Activated T-helper 2 cell treated with anti-CD3 and anti-CD28 coated beads, Interferon-gamma antibody, Interleukin-2, Interleukin-4, amounts not matched to agents 10 μg/mL and 5 μg/mL and 100 μg/mL, durations not matched to agents 14 hours and 24 hours and 36 hours (primary cell): ENCODE results near the gene PPIC. TPM values are rescaled to one million over a fixed set of nuclear protein-coding genes. Genes with fewer than 3 reads are reported as not detected.
A peak's percentile ranks its signal among the peaks of the same experiment; 100 is the strongest.

Experiments
- DNase-seq: peaks from one replicate; pipeline ENCODE4 v3.0.0; 2021; ENCODE audit warnings: low spot score
- H3K27ac Mint-ChIP-seq: one replicate; pipeline ENCODE4 v1.8.0; 2021; ENCODE audit warnings: mixed read lengths
- H3K27me3 Mint-ChIP-seq: one replicate; pipeline ENCODE4 v1.8.0; 2021; ENCODE audit warnings: low read depth, mixed read lengths
- H3K36me3 Mint-ChIP-seq: one replicate; pipeline ENCODE4 v1.8.0; 2021; ENCODE audit warnings: low read depth, mixed read lengths
- H3K4me1 Mint-ChIP-seq: one replicate; pipeline ENCODE4 v1.8.0; 2021; ENCODE audit warnings: low read depth, mixed read lengths
- H3K4me3 Mint-ChIP-seq: one replicate; pipeline ENCODE4 v1.8.0; 2021; ENCODE audit warnings: low read depth, mild to moderate bottlenecking, moderate library complexity, mixed read lengths
- H3K9me3 Mint-ChIP-seq: one replicate; pipeline ENCODE4 v1.8.0; 2021; ENCODE audit warnings: mixed read lengths
- intact Hi-C: fragments of 100-400 bp; cut with micrococcal nuclease; formaldehyde crosslinking; loops from one replicate; pipeline ENCODE4 v1.15.1; 2023
- total RNA-seq: library from RNA; stranded (reverse); gene quantifications from 2 replicates; pipeline ENCODE4 v1.2.3, GENCODE V29; 2022

Gene PPIC
- not detected in 2 replicates for total RNA-seq

DNA sequence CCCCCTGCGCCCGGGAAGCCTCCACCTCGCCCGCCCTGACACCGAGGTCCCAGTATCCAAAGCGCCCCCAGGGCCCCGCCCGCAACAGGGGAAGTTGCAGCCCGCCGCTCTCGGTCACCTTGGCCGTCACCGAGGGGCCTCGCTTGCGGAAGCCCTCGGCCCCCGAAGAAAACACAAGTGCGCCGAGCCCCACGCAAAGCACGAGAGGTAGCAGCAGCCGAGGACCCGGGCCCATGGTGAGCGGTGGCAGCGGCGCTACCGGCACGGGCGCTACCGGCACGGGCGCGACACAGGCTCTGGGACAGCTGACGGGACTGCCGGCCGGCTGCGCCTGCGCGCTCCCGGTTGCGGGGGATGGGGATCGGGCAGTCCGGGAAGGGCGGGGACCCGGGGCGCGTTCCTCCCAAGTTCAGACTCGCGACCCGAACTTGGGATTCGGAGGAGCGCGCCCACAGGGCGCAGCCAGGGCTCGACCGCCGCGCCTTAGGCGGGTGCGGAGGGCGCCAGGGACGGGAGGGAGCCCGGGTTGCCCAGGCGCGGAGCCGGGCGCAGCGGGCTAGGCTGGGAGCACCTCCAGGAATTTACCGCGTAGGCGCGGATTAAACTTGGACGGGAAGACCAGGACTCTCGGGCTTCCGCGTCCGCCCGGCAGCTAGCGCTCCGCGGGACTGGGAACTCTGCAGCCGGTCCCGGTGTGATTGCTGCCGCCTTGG is at the start of gene PPIC:
Gene PPIC, minus strand, starts transcription at position 335 of the 713 bp plus-strand sequence. Its CDS starts 100 bp downstream, at position 235.
- peaks cover 62% of the 10 kb centered on the region for H3K27me3 Mint-ChIP-seq
- no peak within 1 kb of the TSS for H3K27ac Mint-ChIP-seq
- H3K4me3 Mint-ChIP-seq, result peak within 1 kb of the TSS; percentile 22
- peaks cover 12% of the 10 kb centered on the region for H3K4me1 Mint-ChIP-seq
- no peaks in the 10 kb centered on the region for H3K36me3 Mint-ChIP-seq
- H3K9me3 Mint-ChIP-seq, result no peaks in the 10 kb centered on the region
- intact Hi-C loops, result loop anchor here (2.0 kb wide), 1 partner anchor 54 kb away; no protein-coding TSS in a partner anchor
- no peak for DNase-seq

DNA sequence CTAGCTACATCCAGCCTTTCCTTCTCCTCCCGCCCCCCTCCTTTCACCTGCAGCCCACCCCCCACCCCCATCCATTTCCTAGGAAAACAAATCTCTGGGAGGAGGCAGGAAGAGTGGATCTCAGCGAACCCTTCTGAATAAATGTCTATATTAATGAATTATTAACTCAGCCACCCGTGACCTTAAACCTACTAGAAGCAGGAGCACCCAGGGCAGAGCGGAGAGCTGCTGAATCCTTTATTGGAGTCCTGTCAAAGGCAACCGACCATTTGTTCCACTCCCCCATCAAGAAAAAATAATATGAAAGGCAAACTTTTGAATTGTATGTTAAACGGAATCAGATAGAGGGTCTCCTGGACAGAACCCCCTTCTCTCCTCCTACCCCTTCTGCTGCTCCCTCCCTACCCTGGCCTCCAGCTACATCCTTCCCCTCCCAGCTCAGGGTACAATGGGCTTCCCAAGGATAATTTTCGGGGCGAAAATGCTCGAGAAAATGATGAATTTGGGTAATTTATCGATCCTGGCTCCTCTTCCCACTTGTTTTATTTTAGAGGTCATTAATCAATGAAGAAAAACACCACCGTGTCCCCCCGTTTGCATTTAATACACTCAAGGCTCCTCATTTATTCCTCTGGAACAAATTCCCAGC is 49.2 kb upstream of the PPIC start:
- Mint-ChIP-seq H3K36me3 (no peaks in the 10 kb centered on the region), H3K27me3 (peaks cover 73% of the 10 kb centered on the region), H3K27ac (no peak overlapping the region), H3K4me3 (no peak overlapping the region), H3K4me1 (peaks cover 5% of the 10 kb centered on the region), H3K9me3 (no peaks in the 10 kb centered on the region)
- no peak for DNase-seq
- intact Hi-C loops, result no loop called here

DNA sequence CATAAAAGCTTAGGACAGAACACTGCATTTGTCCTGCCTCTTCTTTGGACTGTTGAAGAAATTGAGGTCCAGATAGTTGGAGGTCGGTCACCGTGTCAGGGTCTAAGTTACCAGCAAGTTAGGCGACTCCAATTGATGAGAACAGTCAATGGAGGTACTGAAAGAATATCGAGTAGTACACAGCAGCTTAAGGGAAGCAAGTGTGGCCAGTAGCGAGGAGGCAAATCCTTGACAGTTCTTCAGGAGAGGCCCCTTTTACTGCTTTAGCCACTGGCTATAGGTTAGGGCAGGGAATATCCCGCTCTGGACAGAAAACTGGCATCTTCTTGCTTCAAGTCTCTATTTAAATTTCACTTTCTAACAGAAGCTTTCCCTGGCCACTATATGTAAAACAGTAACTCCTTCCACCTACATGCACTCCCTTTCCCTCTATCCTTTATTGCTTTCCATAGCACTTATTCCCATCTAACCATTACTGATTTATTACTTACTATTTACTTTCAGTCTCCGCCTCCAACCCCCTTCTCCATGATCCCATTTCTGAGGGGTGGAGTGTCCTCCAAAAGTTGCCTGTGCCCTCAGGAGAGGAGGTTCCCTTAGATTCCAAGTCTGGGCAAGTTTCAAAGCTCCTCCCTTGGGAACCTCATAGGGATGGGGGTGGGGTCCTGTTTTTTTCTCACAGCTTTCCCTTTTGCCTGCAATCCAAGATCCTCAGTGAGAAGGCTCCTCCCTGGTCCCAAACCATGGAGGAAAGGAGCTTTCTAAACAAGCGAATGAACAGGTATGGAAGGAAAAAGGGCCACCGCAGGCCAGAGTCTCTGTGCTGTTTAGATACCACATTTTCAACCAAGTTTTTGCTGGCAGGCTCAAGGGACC is 48.4 kb upstream of the PPIC start:
- Mint-ChIP-seq H3K36me3 (no peaks in the 10 kb centered on the region), H3K27ac (no peak overlapping the region), H3K9me3 (no peaks in the 10 kb centered on the region), H3K4me1 (peaks cover 5% of the 10 kb centered on the region), H3K27me3 (peaks cover 76% of the 10 kb centered on the region), H3K4me3 (no peak overlapping the region)
- intact Hi-C loops, result no loop called here
- no peak for DNase-seq

GRCh38 chr5:123083298-123083697 is 46.8 kb upstream of the PPIC start:
- intact Hi-C loops, result no loop called here
- Mint-ChIP-seq H3K27ac (no peak overlapping the region), H3K4me3 (no peak overlapping the region), H3K27me3 (peaks cover 73% of the 10 kb centered on the region), H3K9me3 (no peaks in the 10 kb centered on the region), H3K4me1 (peaks cover 2% of the 10 kb centered on the region), H3K36me3 (no peaks in the 10 kb centered on the region)
- DNase-seq, result no peak

DNA sequence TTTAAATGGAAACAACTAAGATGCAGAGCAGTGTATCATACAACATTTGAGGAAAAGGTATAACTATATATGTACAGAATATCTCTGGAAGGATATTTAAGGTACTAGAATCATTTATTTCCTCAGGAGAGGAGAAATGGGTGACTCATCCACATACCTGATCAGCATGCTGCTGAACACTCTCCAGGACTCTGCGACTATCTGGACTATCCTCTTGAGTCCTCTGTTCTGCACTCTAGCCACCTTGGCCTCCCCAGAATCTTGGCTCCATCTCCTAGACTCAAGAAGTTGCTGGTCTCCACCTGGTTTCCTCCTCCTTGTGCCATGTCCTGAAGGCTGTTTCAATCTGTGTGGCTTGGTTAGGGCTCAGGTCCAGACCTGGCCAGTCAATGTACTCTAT is 43.7 kb upstream of the PPIC start:
- DNase-seq, result no peak
- H3K4me3 Mint-ChIP-seq, result no peak overlapping the region
- no peak overlapping the region for H3K27ac Mint-ChIP-seq
- H3K36me3 Mint-ChIP-seq, result no peaks in the 10 kb centered on the region
- H3K4me1 Mint-ChIP-seq, result no peaks in the 10 kb centered on the region
- peaks cover 52% of the 10 kb centered on the region for H3K27me3 Mint-ChIP-seq
- intact Hi-C loops, result no loop called here
- no peaks in the 10 kb centered on the region for H3K9me3 Mint-ChIP-seq

- no peak for DNase-seq
- H3K4me1 Mint-ChIP-seq, result no peaks in the 10 kb centered on the region
- peaks cover 22% of the 10 kb centered on the region for H3K27me3 Mint-ChIP-seq
- H3K9me3 Mint-ChIP-seq, result no peaks in the 10 kb centered on the region
- no peaks in the 10 kb centered on the region for H3K36me3 Mint-ChIP-seq
- H3K27ac Mint-ChIP-seq, result no peak overlapping the region
- intact Hi-C loops, result no loop called here
- H3K4me3 Mint-ChIP-seq, result no peak overlapping the region
Observed at GRCh38 chr5:123075521-123076163, 39.1 kb upstream of the PPIC start.

DNA sequence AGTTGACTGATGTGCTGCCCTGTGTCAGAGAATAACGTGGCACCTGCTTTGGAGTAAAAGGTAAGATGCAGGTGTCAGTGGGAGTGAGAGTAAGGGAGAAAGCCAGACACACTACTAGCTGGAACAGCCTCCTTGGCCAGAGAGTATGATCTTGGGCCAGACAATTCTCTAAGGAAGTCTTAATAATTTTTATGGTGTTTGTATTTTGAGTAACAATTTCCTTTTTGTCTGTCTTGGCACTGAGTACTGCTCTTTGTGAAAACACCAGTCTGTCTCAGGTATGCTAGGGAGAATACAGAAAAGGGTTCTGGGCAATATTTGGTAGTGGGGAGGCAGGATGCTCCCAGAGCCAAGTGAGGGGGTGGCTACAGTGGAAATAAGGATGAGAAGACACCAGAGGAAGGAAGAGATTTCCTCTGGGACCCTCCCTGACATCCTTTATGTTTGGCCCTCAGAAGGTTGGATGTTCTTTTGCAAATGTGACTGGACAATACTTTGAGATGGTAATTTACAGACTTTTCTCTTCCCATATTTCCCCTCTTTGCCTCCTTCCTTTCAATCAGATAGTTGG is 31.9 kb upstream of the PPIC start:
- Mint-ChIP-seq H3K4me1 (no peaks in the 10 kb centered on the region), H3K27me3 (peaks cover 4% of the 10 kb centered on the region), H3K36me3 (no peaks in the 10 kb centered on the region), H3K9me3 (no peaks in the 10 kb centered on the region), H3K4me3 (no peak overlapping the region), H3K27ac (no peak overlapping the region)
- intact Hi-C loops, result no loop called here
- no peak for DNase-seq

DNA sequence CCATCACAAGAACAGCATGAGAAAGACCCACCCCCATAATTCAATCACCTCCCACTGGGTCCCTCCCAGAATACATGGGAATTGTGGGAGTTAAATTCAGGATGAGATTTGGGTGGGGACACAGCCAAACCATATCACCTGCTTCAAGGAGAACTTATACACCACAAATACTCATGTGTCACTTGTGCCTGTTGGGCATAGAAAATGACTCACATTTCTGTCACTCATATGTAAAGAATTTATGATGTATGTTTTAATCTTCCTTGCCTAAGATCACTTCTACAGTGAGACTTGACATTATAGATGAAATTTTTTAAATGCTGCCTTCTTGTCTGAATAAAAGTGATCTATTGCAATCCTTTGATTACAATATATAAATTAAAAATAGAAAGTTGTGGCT is 29.5 kb upstream of the PPIC start:
- no peaks in the 10 kb centered on the region for H3K4me1 Mint-ChIP-seq
- intact Hi-C loops, result no loop called here
- no peak overlapping the region for H3K27ac Mint-ChIP-seq
- DNase-seq, result no peak
- H3K9me3 Mint-ChIP-seq, result no peaks in the 10 kb centered on the region
- no peak overlapping the region for H3K4me3 Mint-ChIP-seq
- H3K27me3 Mint-ChIP-seq, result peaks cover 4% of the 10 kb centered on the region
- H3K36me3 Mint-ChIP-seq, result no peaks in the 10 kb centered on the region

DNA sequence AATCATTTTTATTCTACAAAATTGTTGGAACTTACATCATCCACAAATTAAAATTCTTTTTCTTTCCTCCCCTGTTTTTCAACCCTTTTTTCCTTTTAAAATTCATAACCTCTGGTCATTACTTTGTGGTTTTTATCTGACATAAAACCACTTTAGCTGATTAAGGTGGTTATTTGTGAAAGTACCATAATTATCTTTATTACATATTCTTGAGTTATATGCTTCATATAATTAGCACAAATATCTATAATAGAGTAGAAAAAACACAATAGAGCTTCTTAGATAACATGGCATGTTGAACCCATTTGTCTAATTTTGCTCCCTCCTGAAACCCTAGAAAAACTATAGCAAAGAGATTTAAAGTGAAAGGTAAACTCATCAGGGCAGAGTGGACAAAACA is 22.9 kb upstream of the PPIC start:
- no peaks in the 10 kb centered on the region for H3K36me3 Mint-ChIP-seq
- peaks cover 6% of the 10 kb centered on the region for H3K27me3 Mint-ChIP-seq
- intact Hi-C loops, result no loop called here
- no peak for DNase-seq
- no peaks in the 10 kb centered on the region for H3K4me1 Mint-ChIP-seq
- H3K4me3 Mint-ChIP-seq, result no peak overlapping the region
- H3K9me3 Mint-ChIP-seq, result no peaks in the 10 kb centered on the region
- no peak overlapping the region for H3K27ac Mint-ChIP-seq

DNA sequence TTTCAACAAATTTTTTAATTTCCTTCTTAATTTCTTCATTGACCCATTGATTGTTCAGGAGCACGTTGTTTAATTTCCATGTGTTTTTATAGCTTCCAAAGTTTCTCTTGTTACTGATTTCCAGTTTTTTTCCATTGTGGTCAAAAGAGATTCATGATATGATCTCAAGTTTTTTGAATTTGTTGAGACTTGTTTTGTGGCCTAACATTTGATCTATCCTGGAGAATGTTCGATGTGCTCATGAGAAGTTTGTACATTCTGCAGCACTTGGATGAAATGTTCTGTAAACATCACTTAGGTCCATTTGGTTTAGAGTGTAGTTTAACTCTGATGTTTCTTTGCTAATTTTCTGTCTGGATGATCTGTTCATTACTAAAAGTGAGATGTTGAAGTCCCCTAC is 14.7 kb upstream of the PPIC start:
- Mint-ChIP-seq H3K27ac (no peak overlapping the region), H3K9me3 (no peaks in the 10 kb centered on the region), H3K4me3 (no peak overlapping the region), H3K36me3 (no peaks in the 10 kb centered on the region), H3K4me1 (no peaks in the 10 kb centered on the region), H3K27me3 (peaks cover 23% of the 10 kb centered on the region)
- intact Hi-C loops, result no loop called here
- DNase-seq, result no peak

DNA sequence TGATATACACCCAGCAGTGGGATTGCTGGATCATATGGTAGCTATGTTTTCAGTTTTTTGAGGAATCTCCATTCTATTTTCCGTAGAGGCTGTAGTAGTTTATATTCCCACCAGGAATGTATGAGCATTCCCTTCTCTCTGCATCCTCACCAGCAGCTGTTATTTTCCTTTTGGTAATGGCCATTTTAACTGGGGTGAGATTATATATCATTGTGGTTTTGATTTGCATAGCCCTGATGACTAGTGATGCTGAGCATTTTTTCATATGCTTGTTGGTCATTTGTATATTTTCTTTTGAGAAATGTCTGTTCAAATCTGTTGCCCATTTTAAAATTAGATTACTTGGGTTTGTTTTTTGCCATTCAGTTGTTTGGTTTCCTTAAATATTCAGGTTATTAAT is 11.2 kb upstream of the PPIC start:
- no peaks in the 10 kb centered on the region for H3K36me3 Mint-ChIP-seq
- H3K4me1 Mint-ChIP-seq, result no peaks in the 10 kb centered on the region
- no peak overlapping the region for H3K27ac Mint-ChIP-seq
- intact Hi-C loops, result no loop called here
- no peaks in the 10 kb centered on the region for H3K9me3 Mint-ChIP-seq
- H3K27me3 Mint-ChIP-seq, result peaks cover 39% of the 10 kb centered on the region
- H3K4me3 Mint-ChIP-seq, result no peak overlapping the region
- no peak for DNase-seq

DNA sequence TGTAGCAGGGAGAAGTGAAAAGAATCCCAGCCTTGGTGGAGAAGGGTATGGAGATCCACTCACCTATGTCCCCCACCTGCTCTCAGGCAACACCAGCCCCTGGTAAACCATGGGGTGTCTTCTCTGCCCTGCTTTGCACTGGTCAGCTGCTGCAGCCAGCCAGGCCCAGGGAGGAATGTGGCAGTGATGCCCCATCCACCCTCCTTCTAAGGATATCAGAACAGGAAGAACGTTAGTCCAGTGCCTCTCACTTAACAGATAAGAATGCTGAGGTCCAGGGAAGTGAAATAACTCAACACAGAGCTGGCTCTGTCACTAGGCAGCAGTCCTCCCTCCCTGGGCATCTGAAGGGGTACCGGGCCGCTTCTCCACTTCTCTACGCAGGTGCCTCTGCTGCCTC is 9.7 kb upstream of the PPIC start:
- intact Hi-C loops, result no loop called here
- DNase-seq, result no peak
- H3K36me3 Mint-ChIP-seq, result no peaks in the 10 kb centered on the region
- H3K4me1 Mint-ChIP-seq, result no peaks in the 10 kb centered on the region
- H3K27me3 Mint-ChIP-seq, result peaks cover 35% of the 10 kb centered on the region
- no peaks in the 10 kb centered on the region for H3K9me3 Mint-ChIP-seq
- no peak overlapping the region for H3K27ac Mint-ChIP-seq
- no peak overlapping the region for H3K4me3 Mint-ChIP-seq
